Chondrocyte (in vitro differentiated cells): ENCODE data around the gene RGS2. TPM values are rescaled to one million over a fixed set of nuclear protein-coding genes. Genes with fewer than 3 reads are reported as not detected.

Source experiments
- DNase-seq: peaks from one replicate; pipeline ENCODE4 v3.0.0; 2021; ENCODE audit warnings: mixed read lengths, low spot score
- H3K27ac Mint-ChIP-seq: one replicate; pipeline ENCODE4 v1.8.0; 2021; ENCODE audit warnings: mild to moderate bottlenecking, moderate library complexity, mixed read lengths; ENCODE audit not compliant: unreplicated experiment
- H3K27me3 Mint-ChIP-seq: 2 replicates; pipeline ENCODE4 v1.8.0; 2021; ENCODE audit warnings: low read depth, mixed read lengths
- H3K36me3 Mint-ChIP-seq: 2 replicates; pipeline ENCODE4 v1.8.0; 2021; ENCODE audit warnings: low read depth, mixed read lengths
- H3K4me1 Mint-ChIP-seq: 2 replicates; pipeline ENCODE4 v1.8.0; 2021; ENCODE audit warnings: low read depth, mild to moderate bottlenecking, mixed read lengths
- H3K4me3 Mint-ChIP-seq: one replicate; pipeline ENCODE4 v1.8.0; 2021; ENCODE audit warnings: mild to moderate bottlenecking, moderate library complexity, mixed read lengths; ENCODE audit not compliant: unreplicated experiment
- H3K9me3 Mint-ChIP-seq: 2 replicates; pipeline ENCODE4 v1.8.0; 2021; ENCODE audit warnings: low read depth, mixed read lengths
- CTCF ChIP-seq: fragments of 200-600 bp; sonication (generic); IDR thresholded peaks from 2 replicates; pipeline ENCODE4 v1.5.0; 2021; ENCODE audit warnings: antibody characterized with exemption, mild to moderate bottlenecking, moderate library complexity
- total RNA-seq: library from RNA; stranded (reverse); gene quantifications from 3 replicates; pipeline ENCODE4 v1.2.1, GENCODE V29; 2021

RGS2 gene
- total RNA-seq, 1 donor from 2014 or later, result 22.8 TPM

DNA sequence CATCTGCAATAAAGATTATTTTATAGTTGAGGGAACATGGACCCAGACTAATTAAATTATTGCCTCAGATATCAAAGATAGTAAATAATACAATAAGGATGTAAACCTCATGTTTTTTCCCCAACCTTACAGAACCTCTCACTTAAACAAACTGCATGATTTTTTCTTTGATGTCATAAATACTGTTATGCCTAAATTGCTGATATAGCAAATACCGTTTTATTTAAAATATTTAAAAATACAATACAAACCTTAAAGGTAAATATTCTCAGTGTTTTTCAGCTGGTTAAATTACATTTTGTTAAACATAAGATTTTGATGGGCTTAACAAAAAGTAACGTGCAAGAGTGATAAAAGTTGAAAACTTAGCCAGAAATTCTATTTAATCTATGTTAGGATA is 24.4 kb upstream of the RGS2 start:
- Mint-ChIP-seq H3K4me1 (peaks cover 6% of the 10 kb centered on the region), H3K36me3 (peaks cover 5% of the 10 kb centered on the region), H3K27ac (no peak overlapping the region), H3K27me3 (no peaks in the 10 kb centered on the region), H3K4me3 (no peak overlapping the region), H3K9me3 (peaks cover 6% of the 10 kb centered on the region)
- TF ChIP-seq CTCF, result no peak
- no peak for DNase-seq

GRCh38 chr1:192786576-192786975 is 22.3 kb upstream of the RGS2 start:
- peaks cover 6% of the 10 kb centered on the region for H3K4me1 Mint-ChIP-seq
- H3K27ac Mint-ChIP-seq, result no peak overlapping the region
- no peak overlapping the region for H3K4me3 Mint-ChIP-seq
- TF ChIP-seq CTCF, result no peak
- H3K9me3 Mint-ChIP-seq, result no peaks in the 10 kb centered on the region
- no peaks in the 10 kb centered on the region for H3K27me3 Mint-ChIP-seq
- no peak for DNase-seq
- H3K36me3 Mint-ChIP-seq, result peaks cover 5% of the 10 kb centered on the region

GRCh38 chr1:192787914-192788585 is 20.8 kb upstream of the RGS2 start:
- Mint-ChIP-seq H3K9me3 (no peaks in the 10 kb centered on the region), H3K27me3 (no peaks in the 10 kb centered on the region), H3K36me3 (no peaks in the 10 kb centered on the region), H3K4me1 (peaks cover 6% of the 10 kb centered on the region), H3K4me3 (no peak overlapping the region), H3K27ac (peak overlapping the region; percentile 59)
- DNase-seq, result no peak
- no peak for TF ChIP-seq CTCF

GRCh38 chr1:192789871-192790270 is 19.0 kb upstream of the RGS2 start:
- no peaks in the 10 kb centered on the region for H3K9me3 Mint-ChIP-seq
- peaks cover 6% of the 10 kb centered on the region for H3K4me1 Mint-ChIP-seq
- TF ChIP-seq CTCF, result no peak
- no peak overlapping the region for H3K27ac Mint-ChIP-seq
- no peak overlapping the region for H3K4me3 Mint-ChIP-seq
- H3K36me3 Mint-ChIP-seq, result no peaks in the 10 kb centered on the region
- no peak for DNase-seq
- no peaks in the 10 kb centered on the region for H3K27me3 Mint-ChIP-seq

DNA sequence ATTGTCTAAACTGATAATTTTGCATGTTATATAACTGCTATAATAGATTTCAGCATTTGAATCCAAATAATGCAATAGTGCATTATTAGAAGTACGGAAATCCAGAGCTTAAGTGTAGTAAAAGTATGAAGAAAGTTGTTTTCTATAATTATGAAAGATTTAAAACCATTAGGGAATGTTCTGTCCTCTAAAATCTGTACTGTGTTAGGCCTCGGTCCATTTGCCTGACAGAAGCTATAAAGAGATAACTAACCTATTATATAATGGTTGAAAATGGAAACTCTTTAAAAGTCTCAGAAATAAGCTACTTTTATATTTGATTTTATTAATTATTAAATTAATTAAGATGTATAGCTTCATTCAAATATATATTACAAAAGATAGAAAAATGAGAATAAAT is 16.2 kb upstream of the RGS2 start:
- Mint-ChIP-seq H3K27ac (no peak overlapping the region), H3K4me3 (no peak overlapping the region), H3K36me3 (no peaks in the 10 kb centered on the region), H3K4me1 (peaks cover 6% of the 10 kb centered on the region), H3K9me3 (no peaks in the 10 kb centered on the region), H3K27me3 (no peaks in the 10 kb centered on the region)
- no peak for TF ChIP-seq CTCF
- DNase-seq, result no peak
